AG04450 (cell line): ENCODE data around the gene RCAN1. TPM values are rescaled to one million over a fixed set of nuclear protein-coding genes. Genes with fewer than 3 reads are reported as not detected.

Experiments
- CTCF ChIA-PET: fragments of 300-600, 350-600 bp; formaldehyde crosslinking; extraction: SDS; loops from one replicate; lab custom pipeline; 2022; ENCODE audit warnings: antibody characterized with exemption, inconsistent platforms; lab: Charles Lee
- POLR2A ChIA-PET: fragments of 350-600 bp; formaldehyde crosslinking; extraction: SDS; loops from one replicate; lab custom pipeline; 2021; ENCODE audit warnings: antibody characterized with exemption, inconsistent platforms; lab: Yijun Ruan, JAX
- DNase-seq: peaks from one replicate; pipeline ENCODE4 v3.0.0-alpha.2; 2011; ENCODE audit warnings: low read depth, low spot score
- H3K27ac ChIP-seq: one replicate; pipeline ENCODE4 v1.5.1; 2012; ENCODE audit warnings: low read depth, low read length, control low read depth
- H3K27me3 ChIP-seq: one replicate; pipeline ENCODE4 v1.6.0; 2012; ENCODE audit warnings: low read length; ENCODE audit not compliant: control insufficient read depth, insufficient read depth
- H3K4me3 ChIP-seq: 2 replicates; pipeline ENCODE4 v1.5.1; 2011; ENCODE audit warnings: mild to moderate bottlenecking, low read depth, low read length, control low read depth
- H3K9me3 ChIP-seq: 2 replicates; pipeline ENCODE4 v1.5.1; 2012; ENCODE audit warnings: low read length; ENCODE audit not compliant: control insufficient read depth, insufficient read depth
- polyA plus RNA-seq: library from polyadenylated mRNA; depleted of rRNA; stranded (reverse); fragments of >200 nt; gene quantifications from 2 replicates; pipeline ENCODE4 v1.2.3, GENCODE V29; 2011
- TF ChIP-seq, protein P1 (sequence below): IDR thresholded peaks from 2 replicates; pipeline ENCODE4 v1.5.1; 2011; ENCODE audit warnings: low read depth, low read length, control low read depth, inconsistent platforms

Gene RCAN1
- polyA plus RNA-seq, 1 experiment = 50.6 TPM

DNA sequence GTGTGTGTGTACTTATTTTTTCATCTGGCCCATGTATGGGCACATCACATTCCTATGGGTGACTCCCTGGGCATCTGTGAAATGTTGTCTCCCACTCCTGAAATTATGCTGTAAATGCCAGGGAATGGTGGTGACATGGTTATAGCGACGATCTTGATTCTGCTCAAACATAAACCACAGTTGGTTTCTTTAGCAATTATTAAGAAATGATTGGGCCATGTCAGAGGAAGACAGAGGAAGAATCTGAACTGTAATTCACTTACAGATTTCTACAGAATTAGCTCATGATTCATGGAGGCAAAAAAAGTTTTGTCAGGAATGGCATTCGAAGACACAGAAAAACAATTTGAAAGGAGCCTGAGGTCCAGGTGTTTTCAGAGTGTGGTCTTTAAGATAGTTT, 77.1 kb downstream of the RCAN1 start:
- H3K4me3 ChIP-seq = no peak overlapping the region
- no peak for DNase-seq
- H3K27me3 ChIP-seq = no peaks in the 10 kb centered on the region
- ChIA-PET POLR2A (interaction anchor here (1.6 kb wide), 1 partner anchor 11 kb away, joined by 4 read pairs; no protein-coding TSS in a partner anchor), CTCF (interaction anchor here (1.4 to 2.1 kb wide), 2 partner anchors 45 to 65 kb away, joined by 4 to 6 read pairs; no protein-coding TSS in a partner anchor)
- TF ChIP-seq, protein P1, sequence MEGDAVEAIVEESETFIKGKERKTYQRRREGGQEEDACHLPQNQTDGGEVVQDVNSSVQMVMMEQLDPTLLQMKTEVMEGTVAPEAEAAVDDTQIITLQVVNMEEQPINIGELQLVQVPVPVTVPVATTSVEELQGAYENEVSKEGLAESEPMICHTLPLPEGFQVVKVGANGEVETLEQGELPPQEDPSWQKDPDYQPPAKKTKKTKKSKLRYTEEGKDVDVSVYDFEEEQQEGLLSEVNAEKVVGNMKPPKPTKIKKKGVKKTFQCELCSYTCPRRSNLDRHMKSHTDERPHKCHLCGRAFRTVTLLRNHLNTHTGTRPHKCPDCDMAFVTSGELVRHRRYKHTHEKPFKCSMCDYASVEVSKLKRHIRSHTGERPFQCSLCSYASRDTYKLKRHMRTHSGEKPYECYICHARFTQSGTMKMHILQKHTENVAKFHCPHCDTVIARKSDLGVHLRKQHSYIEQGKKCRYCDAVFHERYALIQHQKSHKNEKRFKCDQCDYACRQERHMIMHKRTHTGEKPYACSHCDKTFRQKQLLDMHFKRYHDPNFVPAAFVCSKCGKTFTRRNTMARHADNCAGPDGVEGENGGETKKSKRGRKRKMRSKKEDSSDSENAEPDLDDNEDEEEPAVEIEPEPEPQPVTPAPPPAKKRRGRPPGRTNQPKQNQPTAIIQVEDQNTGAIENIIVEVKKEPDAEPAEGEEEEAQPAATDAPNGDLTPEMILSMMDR = no peak
- peaks cover 4% of the 10 kb centered on the region for H3K9me3 ChIP-seq
- H3K27ac ChIP-seq = no peak overlapping the region

GRCh38 chr21:34536820-34537219, 78.1 kb downstream of the RCAN1 start:
- Histone ChIP-seq H3K27me3 (no peaks in the 10 kb centered on the region), H3K27ac (no peak overlapping the region), H3K9me3 (peaks cover 4% of the 10 kb centered on the region), H3K4me3 (no peak overlapping the region)
- POLR2A ChIA-PET = no interaction called here
- TF ChIP-seq, protein P1 = no peak
- DNase-seq = no peak
- CTCF ChIA-PET = no interaction called here

GRCh38 chr21:34536311-34536710, 78.6 kb downstream of the RCAN1 start:
- ChIA-PET POLR2A (no interaction called here), CTCF (no interaction called here)
- Histone ChIP-seq H3K4me3 (no peak overlapping the region), H3K9me3 (peaks cover 4% of the 10 kb centered on the region), H3K27ac (no peak overlapping the region), H3K27me3 (no peaks in the 10 kb centered on the region)
- DNase-seq = no peak
- TF ChIP-seq, protein P1 = no peak

DNA sequence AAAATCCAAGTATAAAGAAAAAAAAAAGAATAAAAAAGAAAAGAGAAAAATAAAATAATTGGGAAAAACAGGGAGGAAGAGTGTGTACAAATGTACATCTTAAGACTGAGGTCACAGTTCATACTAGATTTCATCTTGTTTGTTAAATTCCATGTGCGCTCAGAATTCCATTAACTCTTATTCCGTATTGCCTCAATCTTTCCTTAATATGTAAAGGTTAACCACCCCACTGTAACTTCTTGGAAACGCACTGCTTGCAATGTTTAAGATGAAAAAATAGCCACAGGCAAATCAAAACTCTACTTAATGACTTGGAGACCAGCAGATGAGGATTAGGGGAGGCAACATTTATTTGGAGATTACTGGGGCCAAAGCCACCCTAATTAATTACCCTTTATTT, 79.0 kb downstream of the RCAN1 start:
- no peak overlapping the region for H3K4me3 ChIP-seq
- no peak for DNase-seq
- TF ChIP-seq, protein P1 = no peak
- peaks cover 4% of the 10 kb centered on the region for H3K9me3 ChIP-seq
- ChIA-PET CTCF (no interaction called here), POLR2A (no interaction called here)
- no peaks in the 10 kb centered on the region for H3K27me3 ChIP-seq
- H3K27ac ChIP-seq = no peak overlapping the region

DNA sequence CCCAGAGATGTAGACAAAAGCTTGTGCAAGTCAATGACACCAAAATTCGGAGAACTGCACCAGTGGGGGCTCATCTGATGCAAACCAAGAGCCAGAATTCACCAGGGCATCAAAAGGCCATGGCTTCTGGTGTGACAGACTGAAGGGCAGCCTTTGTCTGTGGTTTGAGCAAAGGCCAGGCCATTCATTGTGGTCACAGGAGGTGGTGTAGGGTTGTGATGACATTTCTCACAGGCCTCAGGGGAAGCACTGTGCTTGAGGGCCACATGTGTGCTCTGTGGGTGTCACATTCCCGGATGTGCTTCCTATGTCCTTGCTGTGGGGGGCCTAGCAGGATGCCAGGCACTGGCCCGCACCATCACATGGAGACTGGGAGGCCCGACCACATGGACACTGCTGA, 80.4 kb downstream of the RCAN1 start:
- POLR2A ChIA-PET = no interaction called here
- TF ChIP-seq, protein P1 = no peak
- Histone ChIP-seq H3K27ac (no peak overlapping the region), H3K9me3 (peaks cover 4% of the 10 kb centered on the region), H3K4me3 (no peak overlapping the region), H3K27me3 (no peaks in the 10 kb centered on the region)
- CTCF ChIA-PET = interaction anchor here (1.5 kb wide), 1 partner anchor 9 kb away, joined by 4 read pairs; no protein-coding TSS in a partner anchor
- DNase-seq = no peak
